H9 (cell line): ENCODE results near the gene CPXM1. TPM values are rescaled to one million over a fixed set of nuclear protein-coding genes. Genes with fewer than 3 reads are reported as not detected.

ENCODE experiments used
- DNase-seq: peaks from one replicate; pipeline ENCODE4 v3.0.0-alpha.2; 2017
- H2AFZ ChIP-seq: one replicate; pipeline ENCODE4 v1.6.1; 2013; ENCODE audit warnings: mild to moderate bottlenecking, low read length, control low read depth, moderate library complexity
- H2AK5ac ChIP-seq: 2 replicates; pipeline ENCODE4 v1.6.1; 2013; ENCODE audit warnings: low read length, control low read depth, mixed read lengths; ENCODE audit not compliant: insufficient read length
- H2BK120ac ChIP-seq: one replicate; pipeline ENCODE4 v1.6.1; 2013; ENCODE audit warnings: low read depth, mild to moderate bottlenecking, low read length, control low read depth, inconsistent platforms; ENCODE audit not compliant: poor library complexity, severe bottlenecking
- H2BK12ac ChIP-seq: 2 replicates; pipeline ENCODE4 v1.6.1; 2013; ENCODE audit warnings: low read length, control low read depth, mixed read lengths, low read depth; ENCODE audit not compliant: insufficient read length
- H2BK15ac ChIP-seq: 2 replicates; pipeline ENCODE4 v1.6.1; 2013; ENCODE audit warnings: low read depth, low read length, control low read depth
- H2BK20ac ChIP-seq: one replicate; pipeline ENCODE4 v1.6.1; 2013; ENCODE audit warnings: low read depth, mild to moderate bottlenecking, low read length, control low read depth, inconsistent platforms; ENCODE audit not compliant: poor library complexity, severe bottlenecking
- H2BK5ac ChIP-seq: 2 replicates; pipeline ENCODE4 v1.6.1; 2013; ENCODE audit warnings: low read length, control low read depth, mixed read lengths; ENCODE audit not compliant: insufficient read length
- H3K14ac ChIP-seq: 2 replicates; pipeline ENCODE4 v1.6.1; 2013; ENCODE audit warnings: low read length, control low read depth; ENCODE audit not compliant: insufficient read depth
- H3K18ac ChIP-seq: 2 replicates; pipeline ENCODE4 v1.6.1; 2013; ENCODE audit warnings: low read depth, mild to moderate bottlenecking, mixed read lengths, low read length, control low read depth; ENCODE audit not compliant: insufficient read length
- H3K23ac ChIP-seq: 2 replicates; pipeline ENCODE4 v1.6.1; 2013; ENCODE audit warnings: low read length, control low read depth, mixed read lengths, low read depth; ENCODE audit not compliant: insufficient read length
- H3K23me2 ChIP-seq: 2 replicates; pipeline ENCODE4 v1.6.1; 2013; ENCODE audit warnings: low read depth, mild to moderate bottlenecking, mixed read lengths, low read length, control low read depth; ENCODE audit not compliant: insufficient read length, poor library complexity, severe bottlenecking
- H3K27ac ChIP-seq: 2 replicates; pipeline ENCODE4 v1.5.1; 2013; ENCODE audit warnings: low read length, control low read depth, mixed read lengths, low read depth; ENCODE audit not compliant: insufficient read length
- H3K27me3 ChIP-seq: 2 replicates; pipeline ENCODE4 v1.6.1; 2013; ENCODE audit warnings: low read length, control low read depth, inconsistent platforms; ENCODE audit not compliant: insufficient read depth
- H3K4ac ChIP-seq: 2 replicates; pipeline ENCODE4 v1.6.1; 2013; ENCODE audit warnings: low read depth, mild to moderate bottlenecking, control low read depth, inconsistent platforms, low read length, moderate library complexity
- H3K4me1 ChIP-seq: 2 replicates; pipeline ENCODE4 v1.6.1; 2013; ENCODE audit warnings: low read length, control low read depth, inconsistent platforms; ENCODE audit not compliant: insufficient read depth
- H3K4me2 ChIP-seq: 2 replicates; pipeline ENCODE4 v1.6.1; 2013; ENCODE audit warnings: low read length, control low read depth, mixed read lengths; ENCODE audit not compliant: insufficient read length, insufficient read depth
- H3K56ac ChIP-seq: 2 replicates; pipeline ENCODE4 v1.6.1; 2013; ENCODE audit warnings: low read depth, mild to moderate bottlenecking, mixed read lengths, low read length, control low read depth; ENCODE audit not compliant: insufficient read length
- H3K79me1 ChIP-seq: 2 replicates; pipeline ENCODE4 v1.6.1; 2013; ENCODE audit warnings: low read depth, mild to moderate bottlenecking, moderate library complexity, low read length, control low read depth, inconsistent platforms; ENCODE audit not compliant: insufficient read depth, poor library complexity, severe bottlenecking
- H3K79me2 ChIP-seq: 2 replicates; pipeline ENCODE4 v1.6.1; 2013; ENCODE audit warnings: low read length, control low read depth, inconsistent platforms; ENCODE audit not compliant: insufficient read depth
- H3K9ac ChIP-seq: 2 replicates; pipeline ENCODE4 v1.6.1; 2013; ENCODE audit warnings: low read length, control low read depth, mixed read lengths; ENCODE audit not compliant: insufficient read length; ENCODE audit errors: extremely low read depth
- H3K9me3 ChIP-seq: one replicate; pipeline ENCODE4 v1.6.1; 2013; ENCODE audit warnings: low read depth, low read length, inconsistent platforms; ENCODE audit not compliant: control insufficient read depth
- H3T11ph ChIP-seq: one replicate; pipeline ENCODE4 v1.6.1; 2013; ENCODE audit warnings: mild to moderate bottlenecking, low read length, control low read depth, inconsistent platforms
- H4K20me1 ChIP-seq: one replicate; pipeline ENCODE4 v1.6.1; 2013; ENCODE audit not compliant: control insufficient read depth, insufficient read length, insufficient read depth
- H4K5ac ChIP-seq: 2 replicates; pipeline ENCODE4 v1.6.1; 2013; ENCODE audit warnings: low read depth, mild to moderate bottlenecking, mixed read lengths, low read length, control low read depth; ENCODE audit not compliant: insufficient read length
- H4K8ac ChIP-seq: replicated peaks from 2 replicates; pipeline ENCODE4 v1.6.1; 2013; ENCODE audit warnings: low read length, control low read depth, mixed read lengths, low read depth; ENCODE audit not compliant: insufficient read length
- H4K91ac ChIP-seq: 2 replicates; pipeline ENCODE4 v1.6.1; 2013; ENCODE audit warnings: low read depth, mild to moderate bottlenecking, moderate library complexity, mixed read lengths, low read length, control low read depth; ENCODE audit not compliant: insufficient read length
- H3K27ac Mint-ChIP-seq, 3 experiments: 2 replicates in 2 of 3; 3 replicates in 1 of 3; pipeline ENCODE4 v1.8.0; 2020 to 2021; ENCODE audit warnings: mixed read lengths in 3 of 3, mild to moderate bottlenecking in 1 of 3, moderate library complexity in 1 of 3
- H3K27me3 Mint-ChIP-seq: 2 replicates; pipeline ENCODE4 v1.8.0; 2021; ENCODE audit warnings: low read depth, mild to moderate bottlenecking, moderate library complexity, mixed read lengths
- H3K36me3 Mint-ChIP-seq, 3 experiments: 2 replicates in 2 of 3; 3 replicates in 1 of 3; pipeline ENCODE4 v1.8.0; 2020 to 2021; ENCODE audit warnings: low read depth in 3 of 3, mixed read lengths in 3 of 3; ENCODE audit not compliant: insufficient read depth in 1 of 3
- H3K4me1 Mint-ChIP-seq, 2 experiments: 2 replicates each; pipeline ENCODE4 v1.8.0; 2020; ENCODE audit warnings: mixed read lengths in 2 of 2
- H3K4me3 Mint-ChIP-seq, 2 experiments: 2 replicates in 1 of 2; 3 replicates in 1 of 2; pipeline ENCODE4 v1.8.0; 2020 to 2021; ENCODE audit warnings: mild to moderate bottlenecking in 2 of 2, mixed read lengths in 2 of 2, moderate library complexity in 1 of 2
- H3K9me3 Mint-ChIP-seq, 2 experiments: 2 replicates in 1 of 2; 3 replicates in 1 of 2; pipeline ENCODE4 v1.8.0; 2020; ENCODE audit warnings: mild to moderate bottlenecking in 2 of 2, mixed read lengths in 2 of 2, moderate library complexity in 1 of 2
- WGBS: extraction: QIAGEN DNeasy Blood & Tissue Kit; methylation state at CpG from one replicate; pipeline ENCODE4 v1.1.7; 2013; ENCODE audit warnings: missing lambda C conversion rate, low lambda C conversion rate, mixed read lengths; ENCODE audit not compliant: insufficient read length; ENCODE audit errors: extremely low coverage; 5-methylcytosine and 5-hydroxymethylcytosine counted together
- total RNA-seq: library from RNA; stranded (reverse); gene quantifications from 2 replicates; pipeline ENCODE4 v1.2.1, GENCODE V29; 2021
- TF ChIP-seq, protein P1 (sequence below): fragments of 200-600 bp; sonication (generic); conservative IDR thresholded peaks from 3 replicates; pipeline ENCODE4 v1.8.0; 2021; ENCODE audit warnings: antibody characterized with exemption, mild to moderate bottlenecking

Gene CPXM1
- total RNA-seq, 1 experiment from 2014 or later = 69.0 TPM

DNA sequence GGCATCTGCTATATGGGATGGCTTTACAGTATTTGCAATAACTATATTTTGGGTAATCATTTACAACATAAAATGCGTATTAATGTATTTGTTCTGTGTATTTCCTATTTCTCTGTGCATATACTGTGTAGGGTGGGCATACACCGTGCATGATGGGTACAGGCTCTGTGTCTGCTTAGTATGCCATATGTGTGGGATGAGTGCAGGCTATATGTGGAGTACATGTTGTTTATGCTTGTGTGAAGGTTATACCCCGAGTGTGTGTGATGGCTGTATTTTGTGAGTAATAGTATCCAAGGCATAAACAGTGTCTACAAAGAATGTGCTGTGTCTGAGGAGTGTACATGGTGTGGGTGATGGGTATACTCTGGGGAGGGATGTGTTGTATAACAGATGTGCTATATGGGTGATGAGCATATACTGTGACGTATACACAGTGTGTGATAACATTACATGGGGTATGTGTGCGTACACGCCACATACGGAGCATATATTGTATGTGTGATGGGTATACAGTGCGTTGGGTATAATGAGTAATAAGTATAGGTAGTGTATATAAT is 52.7 kb downstream of the CPXM1 start:
- Histone ChIP-seq H2BK12ac (no peak overlapping the region), H4K20me1 (no peaks in the 10 kb centered on the region), H4K91ac (no peak overlapping the region), H3K27ac (no peak overlapping the region), H3K79me2 (no peaks in the 10 kb centered on the region), H4K8ac (no peak overlapping the region), H2BK20ac (no peak overlapping the region), H3K23me2 (peaks cover 27% of the 10 kb centered on the region), H3T11ph (no peak overlapping the region), H3K23ac (no peak overlapping the region), H3K4me2 (no peak overlapping the region), H2AK5ac (no peak overlapping the region), H2BK5ac (no peak overlapping the region), H3K27me3 (peaks cover 42% of the 10 kb centered on the region), H4K5ac (no peak overlapping the region), H2BK120ac (no peak overlapping the region), H3K9me3 (no peaks in the 10 kb centered on the region), H3K56ac (no peak overlapping the region), H2BK15ac (no peak overlapping the region), H3K4ac (no peak overlapping the region), H3K79me1 (no peaks in the 10 kb centered on the region), H3K4me1 (no peaks in the 10 kb centered on the region; the same call in 1 of the 2 replicates), H2AFZ (no peak overlapping the region), H3K14ac (no peak overlapping the region), H3K9ac (no peak overlapping the region), H3K18ac (no peak overlapping the region)
- WGBS = 100% methylated on average over 2 of the region's 8 CpGs
- no peak overlapping the region for H3K4me3 Mint-ChIP-seq
- peaks cover 88% of the 10 kb centered on the region for H3K27me3 Mint-ChIP-seq
- DNase-seq = no peak
- H3K27ac Mint-ChIP-seq = no peak overlapping the region
- TF ChIP-seq, protein P1, sequence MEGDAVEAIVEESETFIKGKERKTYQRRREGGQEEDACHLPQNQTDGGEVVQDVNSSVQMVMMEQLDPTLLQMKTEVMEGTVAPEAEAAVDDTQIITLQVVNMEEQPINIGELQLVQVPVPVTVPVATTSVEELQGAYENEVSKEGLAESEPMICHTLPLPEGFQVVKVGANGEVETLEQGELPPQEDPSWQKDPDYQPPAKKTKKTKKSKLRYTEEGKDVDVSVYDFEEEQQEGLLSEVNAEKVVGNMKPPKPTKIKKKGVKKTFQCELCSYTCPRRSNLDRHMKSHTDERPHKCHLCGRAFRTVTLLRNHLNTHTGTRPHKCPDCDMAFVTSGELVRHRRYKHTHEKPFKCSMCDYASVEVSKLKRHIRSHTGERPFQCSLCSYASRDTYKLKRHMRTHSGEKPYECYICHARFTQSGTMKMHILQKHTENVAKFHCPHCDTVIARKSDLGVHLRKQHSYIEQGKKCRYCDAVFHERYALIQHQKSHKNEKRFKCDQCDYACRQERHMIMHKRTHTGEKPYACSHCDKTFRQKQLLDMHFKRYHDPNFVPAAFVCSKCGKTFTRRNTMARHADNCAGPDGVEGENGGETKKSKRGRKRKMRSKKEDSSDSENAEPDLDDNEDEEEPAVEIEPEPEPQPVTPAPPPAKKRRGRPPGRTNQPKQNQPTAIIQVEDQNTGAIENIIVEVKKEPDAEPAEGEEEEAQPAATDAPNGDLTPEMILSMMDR = no peak
- no peaks in the 10 kb centered on the region; a peak in 2 of 5 replicates for H3K9me3 Mint-ChIP-seq
- peaks cover 34 to 45% of the 10 kb centered on the region in 2 experiments for H3K4me1 Mint-ChIP-seq
- no peaks in the 10 kb centered on the region; a peak in 1 of 7 replicates for H3K36me3 Mint-ChIP-seq
